ENCODE results near the gene RNU6-8.

The RNU6-8 gene

DNA sequence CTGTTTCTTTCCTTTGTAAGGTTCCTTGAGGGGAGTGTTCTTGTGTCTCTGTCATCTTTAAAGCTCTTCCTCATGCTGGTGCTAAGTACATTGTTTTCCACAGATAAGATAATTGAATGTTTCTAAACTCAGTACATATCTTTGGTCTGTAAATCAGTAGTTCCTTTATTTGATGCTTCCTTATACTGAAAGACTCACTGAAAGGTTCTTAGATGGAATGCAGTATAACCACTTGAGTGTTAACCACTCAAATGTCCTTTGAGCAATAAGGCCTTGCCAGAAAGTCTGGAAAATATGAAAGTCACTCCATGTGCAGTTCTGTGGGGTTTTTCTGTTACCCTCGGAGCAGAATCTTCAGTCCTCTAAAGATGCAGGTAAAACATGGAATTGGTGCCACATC is 23.0 kb upstream of the RNU6-8 start:
- ATAC-seq = no peak
- no peak for TF ChIP-seq SNAI2 (CRISPR knock-in tag; IDR thresholded peaks at IDR 0.05)
- no peak for TF ChIP-seq ZNF70 (CRISPR knock-in tag; IDR thresholded peaks at IDR 0.05)
- TF ChIP-seq RARB (CRISPR knock-in tag; IDR thresholded peaks at IDR 0.05) = no peak
- no peak for TF ChIP-seq TCF4 (CRISPR knock-in tag; IDR thresholded peaks at IDR 0.05; ENCODE audit: borderline replicate concordance)
- no peak for TF ChIP-seq ZFP30 (CRISPR knock-in tag; IDR thresholded peaks at IDR 0.05)
- TF ChIP-seq ESRRG (CRISPR knock-in tag; IDR thresholded peaks at IDR 0.05) = no peak
- TF ChIP-seq PPARA (CRISPR knock-in tag; IDR thresholded peaks at IDR 0.05; ENCODE audit: borderline replicate concordance) = no peak
- TF ChIP-seq, protein P1, sequence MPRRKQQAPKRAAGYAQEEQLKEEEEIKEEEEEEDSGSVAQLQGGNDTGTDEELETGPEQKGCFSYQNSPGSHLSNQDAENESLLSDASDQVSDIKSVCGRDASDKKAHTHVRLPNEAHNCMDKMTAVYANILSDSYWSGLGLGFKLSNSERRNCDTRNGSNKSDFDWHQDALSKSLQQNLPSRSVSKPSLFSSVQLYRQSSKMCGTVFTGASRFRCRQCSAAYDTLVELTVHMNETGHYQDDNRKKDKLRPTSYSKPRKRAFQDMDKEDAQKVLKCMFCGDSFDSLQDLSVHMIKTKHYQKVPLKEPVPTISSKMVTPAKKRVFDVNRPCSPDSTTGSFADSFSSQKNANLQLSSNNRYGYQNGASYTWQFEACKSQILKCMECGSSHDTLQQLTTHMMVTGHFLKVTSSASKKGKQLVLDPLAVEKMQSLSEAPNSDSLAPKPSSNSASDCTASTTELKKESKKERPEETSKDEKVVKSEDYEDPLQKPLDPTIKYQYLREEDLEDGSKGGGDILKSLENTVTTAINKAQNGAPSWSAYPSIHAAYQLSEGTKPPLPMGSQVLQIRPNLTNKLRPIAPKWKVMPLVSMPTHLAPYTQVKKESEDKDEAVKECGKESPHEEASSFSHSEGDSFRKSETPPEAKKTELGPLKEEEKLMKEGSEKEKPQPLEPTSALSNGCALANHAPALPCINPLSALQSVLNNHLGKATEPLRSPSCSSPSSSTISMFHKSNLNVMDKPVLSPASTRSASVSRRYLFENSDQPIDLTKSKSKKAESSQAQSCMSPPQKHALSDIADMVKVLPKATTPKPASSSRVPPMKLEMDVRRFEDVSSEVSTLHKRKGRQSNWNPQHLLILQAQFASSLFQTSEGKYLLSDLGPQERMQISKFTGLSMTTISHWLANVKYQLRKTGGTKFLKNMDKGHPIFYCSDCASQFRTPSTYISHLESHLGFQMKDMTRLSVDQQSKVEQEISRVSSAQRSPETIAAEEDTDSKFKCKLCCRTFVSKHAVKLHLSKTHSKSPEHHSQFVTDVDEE (CRISPR knock-in tag; IDR thresholded peaks at IDR 0.05) = no peak
- TF ChIP-seq TOX (CRISPR knock-in tag; IDR thresholded peaks at IDR 0.05; ENCODE audit: borderline replicate concordance) = no peak

DNA sequence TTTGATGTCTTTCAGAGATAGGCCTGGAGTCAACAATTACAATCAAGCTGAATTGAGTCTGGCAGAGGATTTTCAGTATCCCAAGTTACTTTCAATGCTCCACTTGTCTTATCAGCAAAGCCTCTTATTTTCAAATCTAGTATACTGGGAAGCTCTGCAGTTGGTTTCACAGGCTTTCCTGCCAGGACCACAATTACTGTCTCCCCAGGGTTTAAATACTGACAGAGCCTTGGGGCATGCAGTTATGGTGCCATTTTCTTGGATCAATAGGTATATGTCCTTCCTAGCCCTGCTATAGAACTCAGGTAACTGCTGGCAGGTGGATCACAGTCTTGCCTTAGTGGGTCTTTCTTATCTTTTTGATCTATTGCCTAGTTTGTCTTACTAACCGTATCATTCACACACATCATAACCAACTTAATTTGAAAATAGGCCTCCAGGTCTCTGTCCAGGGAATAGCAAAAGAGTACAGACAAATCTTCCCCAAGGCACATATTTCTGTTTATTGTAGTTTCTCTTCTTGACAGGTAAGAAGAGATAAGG is 22.4 kb upstream of the RNU6-8 start:
- TF ChIP-seq, protein P2, sequence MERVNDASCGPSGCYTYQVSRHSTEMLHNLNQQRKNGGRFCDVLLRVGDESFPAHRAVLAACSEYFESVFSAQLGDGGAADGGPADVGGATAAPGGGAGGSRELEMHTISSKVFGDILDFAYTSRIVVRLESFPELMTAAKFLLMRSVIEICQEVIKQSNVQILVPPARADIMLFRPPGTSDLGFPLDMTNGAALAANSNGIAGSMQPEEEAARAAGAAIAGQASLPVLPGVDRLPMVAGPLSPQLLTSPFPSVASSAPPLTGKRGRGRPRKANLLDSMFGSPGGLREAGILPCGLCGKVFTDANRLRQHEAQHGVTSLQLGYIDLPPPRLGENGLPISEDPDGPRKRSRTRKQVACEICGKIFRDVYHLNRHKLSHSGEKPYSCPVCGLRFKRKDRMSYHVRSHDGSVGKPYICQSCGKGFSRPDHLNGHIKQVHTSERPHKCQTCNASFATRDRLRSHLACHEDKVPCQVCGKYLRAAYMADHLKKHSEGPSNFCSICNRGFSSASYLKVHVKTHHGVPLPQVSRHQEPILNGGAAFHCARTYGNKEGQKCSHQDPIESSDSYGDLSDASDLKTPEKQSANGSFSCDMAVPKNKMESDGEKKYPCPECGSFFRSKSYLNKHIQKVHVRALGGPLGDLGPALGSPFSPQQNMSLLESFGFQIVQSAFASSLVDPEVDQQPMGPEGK (CRISPR knock-in tag; IDR thresholded peaks at IDR 0.05; ENCODE audit: borderline replicate concordance) = no peak
- no peak for TF ChIP-seq GLIS3 (CRISPR knock-in tag; IDR thresholded peaks at IDR 0.05)
- TF ChIP-seq, protein P3, sequence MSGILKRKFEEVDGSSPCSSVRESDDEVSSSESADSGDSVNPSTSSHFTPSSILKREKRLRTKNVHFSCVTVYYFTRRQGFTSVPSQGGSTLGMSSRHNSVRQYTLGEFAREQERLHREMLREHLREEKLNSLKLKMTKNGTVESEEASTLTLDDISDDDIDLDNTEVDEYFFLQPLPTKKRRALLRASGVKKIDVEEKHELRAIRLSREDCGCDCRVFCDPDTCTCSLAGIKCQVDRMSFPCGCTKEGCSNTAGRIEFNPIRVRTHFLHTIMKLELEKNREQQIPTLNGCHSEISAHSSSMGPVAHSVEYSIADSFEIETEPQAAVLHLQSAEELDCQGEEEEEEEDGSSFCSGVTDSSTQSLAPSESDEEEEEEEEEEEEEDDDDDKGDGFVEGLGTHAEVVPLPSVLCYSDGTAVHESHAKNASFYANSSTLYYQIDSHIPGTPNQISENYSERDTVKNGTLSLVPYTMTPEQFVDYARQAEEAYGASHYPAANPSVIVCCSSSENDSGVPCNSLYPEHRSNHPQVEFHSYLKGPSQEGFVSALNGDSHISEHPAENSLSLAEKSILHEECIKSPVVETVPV (CRISPR knock-in tag; IDR thresholded peaks at IDR 0.05) = no peak
- peak; percentile 52; the same call in 1 of the 2 replicates for TF ChIP-seq ISL1 (CRISPR knock-in tag; IDR thresholded peaks at IDR 0.05)
- no peak for TF ChIP-seq OSR1 (CRISPR knock-in tag; IDR thresholded peaks at IDR 0.05)
- TF ChIP-seq ESRRG (CRISPR knock-in tag; IDR thresholded peaks at IDR 0.05) = no peak
- TF ChIP-seq, protein P4, sequence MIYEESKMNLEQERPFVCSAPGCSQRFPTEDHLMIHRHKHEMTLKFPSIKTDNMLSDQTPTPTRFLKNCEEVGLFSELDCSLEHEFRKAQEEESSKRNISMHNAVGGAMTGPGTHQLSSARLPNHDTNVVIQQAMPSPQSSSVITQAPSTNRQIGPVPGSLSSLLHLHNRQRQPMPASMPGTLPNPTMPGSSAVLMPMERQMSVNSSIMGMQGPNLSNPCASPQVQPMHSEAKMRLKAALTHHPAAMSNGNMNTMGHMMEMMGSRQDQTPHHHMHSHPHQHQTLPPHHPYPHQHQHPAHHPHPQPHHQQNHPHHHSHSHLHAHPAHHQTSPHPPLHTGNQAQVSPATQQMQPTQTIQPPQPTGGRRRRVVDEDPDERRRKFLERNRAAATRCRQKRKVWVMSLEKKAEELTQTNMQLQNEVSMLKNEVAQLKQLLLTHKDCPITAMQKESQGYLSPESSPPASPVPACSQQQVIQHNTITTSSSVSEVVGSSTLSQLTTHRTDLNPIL (CRISPR knock-in tag; IDR thresholded peaks at IDR 0.05; ENCODE audit: low read depth) = no peak
- TF ChIP-seq, protein P1 (CRISPR knock-in tag; IDR thresholded peaks at IDR 0.05) = no peak
- no peak for TF ChIP-seq ZFP3 (CRISPR knock-in tag; IDR thresholded peaks at IDR 0.05)
- no peak for TF ChIP-seq RARB (CRISPR knock-in tag; IDR thresholded peaks at IDR 0.05)
- 0 out of 2 replicates have a peak, but pooled peaks have one; percentile 21 for TF ChIP-seq TCF4 (CRISPR knock-in tag; IDR thresholded peaks at IDR 0.05; ENCODE audit: borderline replicate concordance)
- peak; percentile 50 for ATAC-seq

DNA sequence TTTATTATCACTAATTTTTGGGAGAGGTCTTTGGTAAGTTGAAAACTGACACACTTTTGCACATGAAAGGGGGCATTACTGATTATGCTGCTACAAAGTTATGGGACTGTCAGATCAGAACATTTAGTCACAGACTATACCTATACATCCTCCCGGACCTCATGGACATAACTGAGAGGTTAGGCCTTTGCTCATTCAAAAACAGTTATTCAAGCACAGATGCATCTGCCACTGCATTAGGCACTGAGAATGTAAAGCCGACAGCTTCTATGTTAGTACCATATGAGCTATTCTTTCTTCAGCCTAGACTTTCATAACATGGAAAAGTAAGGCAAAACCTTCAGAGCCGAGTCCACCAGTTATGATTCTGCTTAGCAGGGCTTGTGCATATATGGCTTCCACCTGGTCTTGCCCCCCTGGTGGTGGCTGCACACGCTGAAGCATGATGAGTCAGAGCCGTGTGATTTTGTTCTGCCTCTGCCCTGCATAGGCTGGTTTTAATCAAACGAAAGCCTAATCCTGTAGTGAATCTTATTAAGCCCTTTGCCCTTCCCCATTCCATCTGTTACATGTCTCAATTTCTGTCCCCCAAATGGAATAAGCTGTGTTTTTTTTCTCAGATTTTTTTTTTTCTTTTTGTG is 21.8 kb upstream of the RNU6-8 start:
- ATAC-seq = peak; percentile 98
- TF ChIP-seq OSR1 (CRISPR knock-in tag; IDR thresholded peaks at IDR 0.05) = no peak
- no peak for TF ChIP-seq ARNTL (CRISPR knock-in tag; IDR thresholded peaks at IDR 0.05; ENCODE audit: borderline replicate concordance, low read depth)
- TF ChIP-seq PPARA (CRISPR knock-in tag; IDR thresholded peaks at IDR 0.05; ENCODE audit: borderline replicate concordance) = no peak
- TF ChIP-seq RARB (CRISPR knock-in tag; IDR thresholded peaks at IDR 0.05) = no peak
- no peak for TF ChIP-seq ZNF8 (CRISPR knock-in tag; IDR thresholded peaks at IDR 0.05)
- no peak for TF ChIP-seq ESRRG (CRISPR knock-in tag; IDR thresholded peaks at IDR 0.05)
- TF ChIP-seq, protein P2 (CRISPR knock-in tag; IDR thresholded peaks at IDR 0.05; ENCODE audit: borderline replicate concordance) = no peak
- no peak for TF ChIP-seq SNAI2 (CRISPR knock-in tag; IDR thresholded peaks at IDR 0.05)
- no peak for TF ChIP-seq ZFP30 (CRISPR knock-in tag; IDR thresholded peaks at IDR 0.05)
- TF ChIP-seq ISL1 (CRISPR knock-in tag; IDR thresholded peaks at IDR 0.05) = peak; percentile 92
- TF ChIP-seq, protein P3 (CRISPR knock-in tag; IDR thresholded peaks at IDR 0.05) = peak; percentile 71; the same call in 1 of the 2 replicates
- no peak for TF ChIP-seq BACH2 (CRISPR knock-in tag; IDR thresholded peaks at IDR 0.05; ENCODE audit: borderline replicate concordance)

Data from SK-N-SH treated with all-trans-retinoic acid at 6 μM for 48 hours (cell line).